Measurements from ENCODE around the gene LIF.

The LIF gene

GRCh38 chr22:30280505-30280904 is 33.9 kb upstream of the LIF start:
- H3K36me3 ChIP-seq (replicated peaks in 1 of 2; ENCODE audit: control insufficient read depth in 2 of 2, insufficient read depth in 2 of 2, low read length in 2 of 2), result no peaks in the 10 kb centered on the region
- WGBS, 2 donors (ENCODE audit: extremely low coverage in 2 of 2, insufficient read length in 2 of 2, insufficient replicate concordance in 1 of 2), result 100% methylated on average over 1 of the region's 8 CpGs
- no peak for DNase-seq (ENCODE audit: low spot score)
- H2BK120ac ChIP-seq (ENCODE audit: low read depth, low read length), result no peak overlapping the region
- H2BK15ac ChIP-seq (ENCODE audit: low read length), result no peak overlapping the region
- H3K4ac ChIP-seq (ENCODE audit: low read length), result no peak overlapping the region
- H3K4me1 ChIP-seq (ENCODE audit: control insufficient read depth in 2 of 2, insufficient read depth in 1 of 2, low read depth in 1 of 2, low read length in 2 of 2), result peaks cover 6 to 8% of the 10 kb centered on the region in 2 donors
- H3K23ac ChIP-seq (ENCODE audit: low read depth, low read length, poor library complexity), result no peak overlapping the region
- no peak overlapping the region for H4K91ac ChIP-seq (ENCODE audit: low read depth, low read length, poor library complexity)
- H3K4me2 ChIP-seq (ENCODE audit: insufficient read depth, low read length, poor library complexity, severe bottlenecking), result no peak overlapping the region
- no peak overlapping the region for H3K9ac ChIP-seq (ENCODE audit: low read depth, low read length, poor library complexity)
- H3K27me3 ChIP-seq (ENCODE audit: control insufficient read depth in 3 of 3, insufficient read depth in 3 of 3, low read depth in 1 of 3, low read length in 3 of 3), result peaks cover 0 to 4% (median 1%) of the 10 kb centered on the region in 3 experiments
- H3K4me3 ChIP-seq (ENCODE audit: low read length in 2 of 2), result no peak overlapping the region
- no peak overlapping the region for H2AK5ac ChIP-seq (ENCODE audit: low read depth, low read length)
- no peak overlapping the region for H3K27ac ChIP-seq (replicated peaks; ENCODE audit: low read length)
- no peak overlapping the region for H2BK12ac ChIP-seq (ENCODE audit: low read length)
- no peaks in the 10 kb centered on the region for H3K9me3 ChIP-seq (replicated peaks in 1 of 2; ENCODE audit: control insufficient read depth in 2 of 2, insufficient read depth in 1 of 2, low read depth in 1 of 2, low read length in 2 of 2)
- no peak overlapping the region for H4K8ac ChIP-seq (ENCODE audit: low read depth, low read length)
- H3K79me1 ChIP-seq (ENCODE audit: low read depth, low read length), result peaks cover 2% of the 10 kb centered on the region
- no peak overlapping the region for H2BK5ac ChIP-seq (ENCODE audit: low read length)
- no peak overlapping the region for H3K14ac ChIP-seq (ENCODE audit: low read length)
- no peak overlapping the region for H3K18ac ChIP-seq (ENCODE audit: low read length)
- H2AFZ ChIP-seq (ENCODE audit: low read length), result no peak overlapping the region

GRCh38 chr22:30279932-30280331 is 33.4 kb upstream of the LIF start:
- Histone ChIP-seq H2BK120ac (ENCODE audit: low read depth, low read length) (no peak overlapping the region), H3K23ac (ENCODE audit: low read depth, low read length, poor library complexity) (no peak overlapping the region), H3K4me1 (ENCODE audit: control insufficient read depth in 2 of 2, insufficient read depth in 1 of 2, low read depth in 1 of 2, low read length in 2 of 2) (peaks cover 6 to 8% of the 10 kb centered on the region in 2 donors), H2BK15ac (ENCODE audit: low read length) (no peak overlapping the region), H3K79me1 (ENCODE audit: low read depth, low read length) (peaks cover 2% of the 10 kb centered on the region), H2AK5ac (ENCODE audit: low read depth, low read length) (no peak overlapping the region), H3K4me2 (ENCODE audit: insufficient read depth, low read length, poor library complexity, severe bottlenecking) (no peak overlapping the region), H2AFZ (ENCODE audit: low read length) (no peak overlapping the region), H2BK5ac (ENCODE audit: low read length) (no peak overlapping the region), H3K27me3 (ENCODE audit: control insufficient read depth in 3 of 3, insufficient read depth in 3 of 3, low read depth in 1 of 3, low read length in 3 of 3) (peaks cover 0 to 10% (median 1%) of the 10 kb centered on the region in 3 experiments), H3K4ac (ENCODE audit: low read length) (no peak overlapping the region), H3K4me3 (ENCODE audit: low read length in 2 of 2) (no peak overlapping the region), H3K9me3 (replicated peaks in 1 of 2; ENCODE audit: control insufficient read depth in 2 of 2, insufficient read depth in 1 of 2, low read depth in 1 of 2, low read length in 2 of 2) (no peaks in the 10 kb centered on the region), H3K27ac (replicated peaks; ENCODE audit: low read length) (no peak overlapping the region), H4K8ac (ENCODE audit: low read depth, low read length) (no peak overlapping the region), H4K91ac (ENCODE audit: low read depth, low read length, poor library complexity) (no peak overlapping the region), H3K36me3 (replicated peaks in 1 of 2; ENCODE audit: control insufficient read depth in 2 of 2, insufficient read depth in 2 of 2, low read length in 2 of 2) (no peaks in the 10 kb centered on the region), H3K18ac (ENCODE audit: low read length) (no peak overlapping the region), H3K14ac (ENCODE audit: low read length) (no peak overlapping the region), H2BK12ac (ENCODE audit: low read length) (no peak overlapping the region), H3K9ac (ENCODE audit: low read depth, low read length, poor library complexity) (no peak overlapping the region)
- WGBS, 2 donors (ENCODE audit: extremely low coverage in 2 of 2, insufficient read length in 2 of 2, insufficient replicate concordance in 1 of 2), result no CpG with 5 or more reads among the region's 5 CpGs
- DNase-seq (ENCODE audit: low spot score), result no peak

GRCh38 chr22:30279046-30279788 is 32.7 kb upstream of the LIF start:
- H3K4me1 ChIP-seq (ENCODE audit: control insufficient read depth in 2 of 2, insufficient read depth in 1 of 2, low read depth in 1 of 2, low read length in 2 of 2), result peaks cover 6 to 8% of the 10 kb centered on the region in 2 donors
- no peak overlapping the region for H2BK120ac ChIP-seq (ENCODE audit: low read depth, low read length)
- H4K8ac ChIP-seq (ENCODE audit: low read depth, low read length), result no peak overlapping the region
- peak overlapping the region; percentile 43 for H2BK5ac ChIP-seq (ENCODE audit: low read length)
- no peak overlapping the region for H2BK12ac ChIP-seq (ENCODE audit: low read length)
- WGBS, 2 donors (ENCODE audit: extremely low coverage in 2 of 2, insufficient read length in 2 of 2, insufficient replicate concordance in 1 of 2), result no CpG with 5 or more reads among the region's 16 CpGs
- no peak overlapping the region for H2BK15ac ChIP-seq (ENCODE audit: low read length)
- H3K14ac ChIP-seq (ENCODE audit: low read length), result peak overlapping the region; percentile 6
- no peak overlapping the region for H3K4me2 ChIP-seq (ENCODE audit: insufficient read depth, low read length, poor library complexity, severe bottlenecking)
- H3K9ac ChIP-seq (ENCODE audit: low read depth, low read length, poor library complexity), result peak overlapping the region; percentile 16
- H3K79me1 ChIP-seq (ENCODE audit: low read depth, low read length), result peaks cover 2% of the 10 kb centered on the region
- H3K27ac ChIP-seq (replicated peaks; ENCODE audit: low read length), result no peak overlapping the region
- H3K18ac ChIP-seq (ENCODE audit: low read length), result peak overlapping the region; percentile 59
- no peaks in the 10 kb centered on the region for H3K9me3 ChIP-seq (replicated peaks in 1 of 2; ENCODE audit: control insufficient read depth in 2 of 2, insufficient read depth in 1 of 2, low read depth in 1 of 2, low read length in 2 of 2)
- no peak overlapping the region for H4K91ac ChIP-seq (ENCODE audit: low read depth, low read length, poor library complexity)
- no peak overlapping the region for H3K4me3 ChIP-seq (ENCODE audit: low read length in 2 of 2)
- no peaks in the 10 kb centered on the region for H3K36me3 ChIP-seq (replicated peaks in 1 of 2; ENCODE audit: control insufficient read depth in 2 of 2, insufficient read depth in 2 of 2, low read length in 2 of 2)
- peak overlapping the region; percentile 60 for H2AK5ac ChIP-seq (ENCODE audit: low read depth, low read length)
- peak overlapping the region; percentile 78 for H3K4ac ChIP-seq (ENCODE audit: low read length)
- peaks cover 0 to 12% (median 1%) of the 10 kb centered on the region in 3 experiments for H3K27me3 ChIP-seq (ENCODE audit: control insufficient read depth in 3 of 3, insufficient read depth in 3 of 3, low read depth in 1 of 3, low read length in 3 of 3)
- peak overlapping the region; percentile 23 for H3K23ac ChIP-seq (ENCODE audit: low read depth, low read length, poor library complexity)
- H2AFZ ChIP-seq (ENCODE audit: low read length), result no peak overlapping the region
- DNase-seq (ENCODE audit: low spot score), result no peak

DNA sequence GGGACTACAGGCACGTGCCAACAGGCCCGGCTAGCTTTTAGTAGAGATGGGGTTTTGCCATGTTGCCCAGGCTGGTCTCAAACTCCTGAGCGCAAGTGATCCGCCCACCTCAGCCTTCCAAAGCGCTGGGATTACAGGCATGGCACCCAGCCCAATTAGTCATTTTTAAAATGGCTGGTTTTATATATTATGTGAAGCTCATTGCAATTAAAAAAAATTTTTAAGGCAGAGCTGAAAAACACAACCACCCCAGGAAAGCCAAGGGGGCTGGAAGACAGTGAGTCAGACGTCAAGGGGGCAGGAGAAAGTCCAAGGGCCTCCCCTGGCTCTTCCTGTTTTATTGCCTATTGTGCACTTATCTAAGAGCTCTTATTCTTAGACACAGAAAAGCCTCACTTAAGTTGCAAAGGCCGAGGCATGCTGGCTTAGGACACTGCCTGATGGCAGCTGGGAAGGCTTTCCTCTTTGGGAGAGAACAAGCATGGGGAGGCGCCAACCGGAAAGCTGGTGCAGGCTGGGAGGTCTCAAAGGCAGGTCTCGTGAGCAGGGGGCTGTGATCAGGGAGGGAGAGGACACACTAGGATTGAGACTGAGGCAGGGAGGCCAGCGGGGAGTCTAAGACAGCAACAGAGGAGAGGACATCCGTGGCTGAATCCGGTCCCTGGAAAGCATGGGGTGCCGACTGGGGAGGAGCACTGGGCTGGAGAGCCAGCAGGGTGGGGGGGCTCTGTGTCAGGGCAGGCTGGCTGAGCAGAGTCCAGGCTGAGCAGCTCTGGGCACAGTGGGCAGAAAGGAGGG is 31.2 kb upstream of the LIF start:
- H2AK5ac ChIP-seq (ENCODE audit: low read depth, low read length), result peak overlapping the region; percentile 70
- peak overlapping the region; percentile 90 for H3K18ac ChIP-seq (ENCODE audit: low read length)
- peaks cover 0 to 15% (median 1%) of the 10 kb centered on the region in 3 experiments for H3K27me3 ChIP-seq (ENCODE audit: control insufficient read depth in 3 of 3, insufficient read depth in 3 of 3, low read depth in 1 of 3, low read length in 3 of 3)
- peak overlapping the region; percentile 56 for H3K9ac ChIP-seq (ENCODE audit: low read depth, low read length, poor library complexity)
- no peaks in the 10 kb centered on the region for H3K9me3 ChIP-seq (replicated peaks in 1 of 2; ENCODE audit: control insufficient read depth in 2 of 2, insufficient read depth in 1 of 2, low read depth in 1 of 2, low read length in 2 of 2)
- H2BK5ac ChIP-seq (ENCODE audit: low read length), result peak overlapping the region; percentile 43
- H2BK15ac ChIP-seq (ENCODE audit: low read length), result peak overlapping the region; percentile 63
- no peak overlapping the region for H3K4ac ChIP-seq (ENCODE audit: low read length)
- peak overlapping the region; percentile 49 for H2BK12ac ChIP-seq (ENCODE audit: low read length)
- H4K91ac ChIP-seq (ENCODE audit: low read depth, low read length, poor library complexity), result no peak overlapping the region
- H2AFZ ChIP-seq (ENCODE audit: low read length), result peak overlapping the region; percentile 89
- H3K4me3 ChIP-seq (ENCODE audit: low read length in 2 of 2), result no peak overlapping the region
- peaks cover 6 to 8% of the 10 kb centered on the region in 2 donors for H3K4me1 ChIP-seq (ENCODE audit: control insufficient read depth in 2 of 2, insufficient read depth in 1 of 2, low read depth in 1 of 2, low read length in 2 of 2)
- H3K14ac ChIP-seq (ENCODE audit: low read length), result peak overlapping the region; percentile 75
- no peak for DNase-seq (ENCODE audit: low spot score)
- H3K27ac ChIP-seq (replicated peaks; ENCODE audit: low read length), result no peak overlapping the region
- H4K8ac ChIP-seq (ENCODE audit: low read depth, low read length), result peak overlapping the region; percentile 93
- WGBS, 2 donors (ENCODE audit: extremely low coverage in 2 of 2, insufficient read length in 2 of 2, insufficient replicate concordance in 1 of 2), result no CpG with 5 or more reads among the region's 14 CpGs
- no peak overlapping the region for H3K4me2 ChIP-seq (ENCODE audit: insufficient read depth, low read length, poor library complexity, severe bottlenecking)
- H3K36me3 ChIP-seq (replicated peaks in 1 of 2; ENCODE audit: control insufficient read depth in 2 of 2, insufficient read depth in 2 of 2, low read length in 2 of 2), result no peaks in the 10 kb centered on the region
- peak overlapping the region; percentile 74 for H3K23ac ChIP-seq (ENCODE audit: low read depth, low read length, poor library complexity)
- peaks cover 2% of the 10 kb centered on the region for H3K79me1 ChIP-seq (ENCODE audit: low read depth, low read length)
- H2BK120ac ChIP-seq (ENCODE audit: low read depth, low read length), result no peak overlapping the region

Measured in neuronal stem cell (in vitro differentiated cells).